ENCODE measurements around the gene RFC3. TPM values are rescaled to one million over a fixed set of nuclear protein-coding genes. Genes with fewer than 3 reads are reported as not detected.

RFC3 gene
- total RNA-seq, 4 donors from 2014 or later = 4.2 to 5.6 (median 4.7) TPM

DNA sequence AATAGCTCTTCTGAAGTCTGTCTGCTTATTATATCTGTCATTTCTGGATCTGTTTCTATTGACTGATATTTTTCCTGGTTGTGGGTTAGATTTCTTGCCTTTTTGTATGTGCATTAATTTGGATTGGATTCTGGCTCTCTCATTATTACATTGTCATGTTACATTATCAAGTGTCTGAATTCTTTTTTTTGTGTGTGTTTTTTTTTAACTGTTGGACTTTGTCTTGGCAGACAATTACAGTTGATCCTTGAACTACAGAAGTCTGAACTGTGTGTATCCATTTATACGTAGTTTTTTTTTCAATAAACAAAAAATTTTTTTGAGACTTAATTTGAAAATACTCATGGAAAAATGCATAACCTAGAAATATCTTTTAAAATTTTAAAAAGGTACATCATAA is 22.5 kb downstream of the RFC3 start:
- Histone ChIP-seq H3K27me3 (no peaks in the 10 kb centered on the region), H3K36me3 (peaks cover 0 to 9% (median 5%) of the 10 kb centered on the region in 4 donors), H3K4me3 (no peak overlapping the region), H3K9me3 (no peaks in the 10 kb centered on the region), H3K27ac (replicated peaks in 1 of 4) (no peak overlapping the region), H3K4me1 (no peaks in the 10 kb centered on the region)
- TF ChIP-seq POLR2A (IDR thresholded peaks at IDR 0.05; ENCODE audit: low read depth) (no peak), EP300 (IDR thresholded peaks at IDR 0.05) (no peak), POLR2AphosphoS5 (IDR thresholded peaks at IDR 0.05) (no peak)
- TF ChIP-seq, protein P1, sequence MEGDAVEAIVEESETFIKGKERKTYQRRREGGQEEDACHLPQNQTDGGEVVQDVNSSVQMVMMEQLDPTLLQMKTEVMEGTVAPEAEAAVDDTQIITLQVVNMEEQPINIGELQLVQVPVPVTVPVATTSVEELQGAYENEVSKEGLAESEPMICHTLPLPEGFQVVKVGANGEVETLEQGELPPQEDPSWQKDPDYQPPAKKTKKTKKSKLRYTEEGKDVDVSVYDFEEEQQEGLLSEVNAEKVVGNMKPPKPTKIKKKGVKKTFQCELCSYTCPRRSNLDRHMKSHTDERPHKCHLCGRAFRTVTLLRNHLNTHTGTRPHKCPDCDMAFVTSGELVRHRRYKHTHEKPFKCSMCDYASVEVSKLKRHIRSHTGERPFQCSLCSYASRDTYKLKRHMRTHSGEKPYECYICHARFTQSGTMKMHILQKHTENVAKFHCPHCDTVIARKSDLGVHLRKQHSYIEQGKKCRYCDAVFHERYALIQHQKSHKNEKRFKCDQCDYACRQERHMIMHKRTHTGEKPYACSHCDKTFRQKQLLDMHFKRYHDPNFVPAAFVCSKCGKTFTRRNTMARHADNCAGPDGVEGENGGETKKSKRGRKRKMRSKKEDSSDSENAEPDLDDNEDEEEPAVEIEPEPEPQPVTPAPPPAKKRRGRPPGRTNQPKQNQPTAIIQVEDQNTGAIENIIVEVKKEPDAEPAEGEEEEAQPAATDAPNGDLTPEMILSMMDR (IDR thresholded peaks at IDR 0.05) = no peak
- 75% methylated on average over 1 of the region's 1 CpG for WGBS
- no peak for DNase-seq (ENCODE audit: extremely low spot score)
- intact Hi-C loops (cut with DNase I) = no loop called here

DNA sequence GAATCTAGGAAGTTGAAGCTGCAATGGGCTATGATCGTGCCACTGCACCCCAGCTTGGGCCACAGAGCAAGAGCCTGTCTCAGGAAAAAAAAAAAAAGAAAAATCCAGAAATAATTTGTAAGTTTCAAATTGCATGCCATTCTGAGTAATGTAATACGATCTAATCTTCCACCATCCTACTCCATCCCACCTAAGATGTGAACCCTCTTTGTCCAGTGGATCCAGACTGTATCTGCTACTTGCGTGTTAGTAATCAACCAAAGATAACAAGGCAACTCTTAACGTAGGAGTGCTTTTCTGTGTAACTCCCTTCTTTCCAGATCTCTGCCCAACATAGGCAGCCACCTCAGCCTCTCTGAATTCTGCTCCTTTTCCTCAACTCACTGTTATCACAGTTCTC is 24.3 kb downstream of the RFC3 start:
- no peak overlapping the region for H3K27ac ChIP-seq (replicated peaks in 1 of 4)
- H3K36me3 ChIP-seq = peaks cover 0 to 10% (median 5%) of the 10 kb centered on the region in 4 donors
- intact Hi-C loops (cut with DNase I) = no loop called here
- H3K9me3 ChIP-seq = no peaks in the 10 kb centered on the region
- no peak for TF ChIP-seq POLR2AphosphoS5 (IDR thresholded peaks at IDR 0.05)
- no peak for TF ChIP-seq EP300 (IDR thresholded peaks at IDR 0.05)
- TF ChIP-seq, protein P1 (IDR thresholded peaks at IDR 0.05) = no peak
- no peak for TF ChIP-seq POLR2A (IDR thresholded peaks at IDR 0.05; ENCODE audit: low read depth)
- no peaks in the 10 kb centered on the region for H3K27me3 ChIP-seq
- DNase-seq (ENCODE audit: extremely low spot score) = no peak
- no peak overlapping the region for H3K4me3 ChIP-seq
- WGBS = 95% methylated on average over 4 of the region's 4 CpGs
- H3K4me1 ChIP-seq = no peaks in the 10 kb centered on the region

DNA sequence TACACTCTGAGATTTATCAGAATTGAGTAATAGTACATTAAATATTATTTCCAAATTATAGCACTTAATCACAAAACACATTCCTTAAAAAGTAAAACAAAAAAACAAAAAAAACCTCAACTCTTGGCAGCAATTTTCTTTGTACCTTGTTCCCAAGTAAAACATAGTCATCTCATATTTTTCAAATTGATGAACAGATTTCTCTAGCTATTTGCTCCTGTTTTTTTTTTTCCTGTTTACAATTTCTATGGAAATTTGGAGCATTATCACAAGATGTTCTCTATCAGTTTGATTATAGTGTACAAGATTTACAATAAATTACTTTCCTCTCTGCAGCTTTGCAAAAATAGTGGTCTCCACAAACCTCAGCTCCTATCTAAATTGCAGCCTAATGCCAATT is 25.0 kb downstream of the RFC3 start:
- no peak for DNase-seq (ENCODE audit: extremely low spot score)
- H3K4me1 ChIP-seq = no peaks in the 10 kb centered on the region
- H3K27ac ChIP-seq (replicated peaks in 1 of 4) = no peak overlapping the region
- no peaks in the 10 kb centered on the region for H3K27me3 ChIP-seq
- no peaks in the 10 kb centered on the region for H3K9me3 ChIP-seq
- H3K36me3 ChIP-seq = peaks cover 0 to 10% (median 5%) of the 10 kb centered on the region in 4 donors
- no peak overlapping the region for H3K4me3 ChIP-seq
- TF ChIP-seq POLR2A (IDR thresholded peaks at IDR 0.05; ENCODE audit: low read depth) (no peak), POLR2AphosphoS5 (IDR thresholded peaks at IDR 0.05) (no peak), EP300 (IDR thresholded peaks at IDR 0.05) (no peak)
- TF ChIP-seq, protein P1 (IDR thresholded peaks at IDR 0.05) = no peak
- intact Hi-C loops (cut with DNase I) = no loop called here

DNA sequence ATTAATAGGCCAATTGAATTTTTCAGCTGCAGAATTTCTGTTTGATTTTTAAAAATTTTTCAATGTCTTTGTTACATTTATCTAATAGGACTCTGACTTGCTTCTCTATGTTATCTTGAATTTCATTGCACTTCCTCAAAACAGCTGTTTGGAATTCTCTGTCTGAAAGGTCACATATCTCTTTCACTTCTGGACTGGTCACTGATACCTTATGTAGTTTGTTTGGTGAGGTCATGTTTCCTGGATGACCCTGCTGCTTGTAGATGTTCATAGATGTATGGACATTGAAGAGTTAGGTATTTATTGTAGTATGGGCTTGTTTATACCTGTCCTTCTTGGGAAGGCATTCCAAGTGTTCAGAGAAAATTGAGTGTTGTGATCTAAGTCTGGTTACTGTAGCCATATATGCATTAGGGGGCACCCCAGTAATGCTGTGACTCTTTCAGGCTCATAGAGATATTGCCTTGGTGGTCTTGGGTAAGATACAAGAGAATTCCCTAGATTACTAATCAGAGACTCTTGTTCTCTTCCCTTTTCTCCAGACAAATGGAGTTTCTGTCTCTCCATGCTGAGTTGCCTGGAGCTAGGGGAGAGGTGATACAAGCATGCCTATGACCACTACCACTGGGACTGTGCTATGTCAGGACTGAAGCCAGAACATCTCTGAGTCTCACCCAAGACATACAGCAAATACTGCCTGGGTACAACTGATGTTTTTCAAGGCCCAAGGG is 27.8 kb downstream of the RFC3 start:
- H3K4me1 ChIP-seq = no peaks in the 10 kb centered on the region
- TF ChIP-seq POLR2A (IDR thresholded peaks at IDR 0.05; ENCODE audit: low read depth) (no peak), EP300 (IDR thresholded peaks at IDR 0.05) (no peak), POLR2AphosphoS5 (IDR thresholded peaks at IDR 0.05) (no peak)
- TF ChIP-seq, protein P1 (IDR thresholded peaks at IDR 0.05) = no peak
- H3K36me3 ChIP-seq = peaks cover 0 to 10% (median 5%) of the 10 kb centered on the region in 4 donors
- H3K9me3 ChIP-seq = no peaks in the 10 kb centered on the region
- no peak overlapping the region for H3K4me3 ChIP-seq
- intact Hi-C loops (cut with DNase I) = no loop called here
- no peak for DNase-seq (ENCODE audit: extremely low spot score)
- H3K27ac ChIP-seq (replicated peaks in 1 of 4) = no peak overlapping the region
- no peaks in the 10 kb centered on the region for H3K27me3 ChIP-seq

Data from esophagus muscularis mucosa (tissue), 4 donors.